H1 (cell line): ENCODE data around the gene ZNF622. TPM values are rescaled to one million over a fixed set of nuclear protein-coding genes. Genes with fewer than 3 reads are reported as not detected.

Source experiments
- CTCF ChIP-seq, 3 experiments: IDR thresholded peaks; 1 replicate in 2 of 3; 2 replicates in 1 of 3; pipeline versions ENCODE4 v1.5.1 to v1.6.1; 2011; ENCODE audit warnings: low read length in 3 of 3, mild to moderate bottlenecking in 3 of 3, inconsistent platforms in 2 of 3, low read depth in 1 of 3, moderate library complexity in 1 of 3; ENCODE audit not compliant: insufficient read depth in 1 of 3; ENCODE audit errors: control extremely low read depth in 1 of 3
- EGR1 ChIP-seq: IDR thresholded peaks from 2 replicates; pipeline ENCODE4 v1.6.1; 2011; ENCODE audit warnings: low read depth, low read length, borderline replicate concordance
- SP2 ChIP-seq: IDR thresholded peaks from 2 replicates; pipeline ENCODE4 v1.6.1; 2012; ENCODE audit warnings: mild to moderate bottlenecking, low read length, inconsistent platforms
- polyA plus RNA-seq, 7 experiments: library from polyadenylated mRNA; depleted of rRNA in 3 of 7; stranded (reverse) in 5 of 7; unstranded in 2 of 7; fragments of >200 nt in 5 of 7; fragments of 200-250 nt in 2 of 7; gene quantifications; 1 replicate in 5 of 7; 2 replicates in 1 of 7; 4 replicates in 1 of 7; pipeline versions ENCODE4 v1.2.1 to v1.2.3, GENCODE V29; 2011 to 2013; ENCODE audit warnings: missing spikeins in 2 of 7, mixed read lengths in 2 of 7
- total RNA-seq: library from RNA; stranded (reverse); fragmentation: NEBNext Ultra II Directional; extraction: Animal tissue kit (Norgen Biotek cat#: 25700); gene quantifications from 2 replicates; pipeline ENCODE4 v1.2.1, GENCODE V29; 2021

Gene ZNF622
- total and polyA plus RNA-seq, 2 of the 8 experiments (the other 6 are each of a cell fraction or from before 2014, with no cell fraction given): 8.8 to 30.8 TPM

GRCh38 chr5:16490911-16491310 is 25.3 kb upstream of the ZNF622 start (continued):
- no peak for TF ChIP-seq CTCF (IDR thresholded peaks at IDR 0.05; ENCODE audit: control extremely low read depth in 1 of 3, insufficient read depth in 1 of 3, low read depth in 1 of 3, low read length in 3 of 3)
- no peak for TF ChIP-seq EGR1
- no peak for TF ChIP-seq SP2
- TF ChIP-seq, all 59 proteins: peak for 0
